GM23248 (cell line): ENCODE results near the gene DCHS2. TPM values are rescaled to one million over a fixed set of nuclear protein-coding genes. Genes with fewer than 3 reads are reported as not detected.
"Not testable (repeated sequence)": the region's sequence is repeated elsewhere in the genome, so short reads cannot be mapped to it uniquely, and the experiment has no call there.

ENCODE experiments used
- DNase-seq: peaks from one replicate; pipeline ENCODE4 v3.0.0-alpha.2; 2015
- H2AFZ ChIP-seq: fragments of 200-600 bp; sonication (generic); 2 replicates; pipeline ENCODE4 v1.6.1; 2016; ENCODE audit warnings: antibody characterized with exemption
- H3F3A ChIP-seq: fragments of 200-600 bp; sonication (generic); 2 replicates; pipeline ENCODE4 v1.6.1; 2016; ENCODE audit warnings: mild to moderate bottlenecking, antibody characterized with exemption, mixed run types; ENCODE audit not compliant: insufficient read depth
- H3K27ac ChIP-seq: fragments of 200-600 bp; sonication (generic); 2 replicates; pipeline ENCODE4 v1.5.1; 2016; ENCODE audit warnings: mild to moderate bottlenecking
- H3K27me3 ChIP-seq: fragments of 200-600 bp; sonication (generic); replicated peaks from 2 replicates; pipeline ENCODE4 v1.6.1; 2016; ENCODE audit warnings: mild to moderate bottlenecking; ENCODE audit not compliant: insufficient read depth
- H3K36me3 ChIP-seq: fragments of 200-600 bp; sonication (generic); 2 replicates; pipeline ENCODE4 v1.6.1; 2016; ENCODE audit warnings: low read depth, mild to moderate bottlenecking
- H3K4me1 ChIP-seq: fragments of 200-600 bp; sonication (generic); 2 replicates; pipeline ENCODE4 v1.6.1; 2016; ENCODE audit warnings: mild to moderate bottlenecking; ENCODE audit not compliant: insufficient read depth
- H3K4me2 ChIP-seq: fragments of 200-600 bp; sonication (generic); one replicate; pipeline ENCODE4 v1.6.1; 2016; ENCODE audit warnings: mild to moderate bottlenecking; ENCODE audit not compliant: unreplicated experiment
- H3K4me3 ChIP-seq: fragments of 200-600 bp; sonication (generic); 2 replicates; pipeline ENCODE4 v1.5.1; 2016; ENCODE audit warnings: mild to moderate bottlenecking
- H3K79me2 ChIP-seq: fragments of 200-600 bp; sonication (generic); 2 replicates; pipeline ENCODE4 v1.6.1; 2016; ENCODE audit warnings: mild to moderate bottlenecking; ENCODE audit not compliant: insufficient read depth
- H3K9ac ChIP-seq: fragments of 200-600 bp; sonication (generic); 2 replicates; pipeline ENCODE4 v1.6.1; 2016; ENCODE audit warnings: mild to moderate bottlenecking
- H3K9me2 ChIP-seq: fragments of 200-600 bp; sonication (generic); 2 replicates; pipeline ENCODE4 v1.6.1; 2016; ENCODE audit warnings: mixed run types, mild to moderate bottlenecking, moderate library complexity; ENCODE audit not compliant: insufficient read depth
- H3K9me3 ChIP-seq: fragments of 200-600 bp; sonication (generic); one replicate; pipeline ENCODE4 v1.6.1; 2017; ENCODE audit warnings: low read depth
- H4K20me1 ChIP-seq: fragments of 200-600 bp; sonication (generic); 2 replicates; pipeline ENCODE4 v1.6.0; 2016; ENCODE audit not compliant: insufficient read depth
- EZH2 ChIP-seq: fragments of 200-600 bp; sonication (generic); IDR thresholded peaks from 2 replicates; pipeline ENCODE4 v1.6.1; 2018; ENCODE audit warnings: antibody characterized with exemption, mild to moderate bottlenecking; ENCODE audit not compliant: insufficient read depth, poor library complexity, severe bottlenecking
- EZH2phosphoT487 ChIP-seq: fragments of 200-600 bp; sonication (generic); IDR thresholded peaks from 2 replicates; pipeline ENCODE4 v1.6.1; 2018; ENCODE audit warnings: antibody characterized with exemption, moderate library complexity, mild to moderate bottlenecking, low read depth; ENCODE audit not compliant: insufficient read depth
- WGBS, 2 experiments: methylation state at CpG; one replicate each; pipeline ENCODE4 v1.1.6; 2015 to 2017; ENCODE audit warnings: low lambda C conversion rate in 2 of 2, low coverage in 1 of 2; ENCODE audit errors: missing lambda C conversion rate in 2 of 2; 5-methylcytosine and 5-hydroxymethylcytosine counted together
- in situ Hi-C: fragments of 300-500 bp; cut with MboI; formaldehyde crosslinking; loops from 2 replicates; pipeline ENCODE4 v1.15.0; 2020
- polyA plus RNA-seq: library from polyadenylated mRNA; unstranded; fragments of >200 nt; fragmentation: Nextera tagmentation; extraction: Ambion mirVana; gene quantifications from 2 replicates; pipeline ENCODE4 v1.2.1, GENCODE V29; 2016
- total RNA-seq: library from RNA; depleted of rRNA; stranded (reverse); fragments of >200 nt; shearing (Covaris generic); gene quantifications from 2 replicates; pipeline ENCODE4 v1.2.3, GENCODE V29; 2014

The DCHS2 gene
- total and polyA plus RNA-seq, 2 experiments from 2014 or later, result not detected

- Histone ChIP-seq H4K20me1 (no peaks in the 10 kb centered on the region), H3K27me3 (no peaks in the 10 kb centered on the region), H2AFZ (no peak overlapping the region), H3K9me2 (no peaks in the 10 kb centered on the region), H3K4me2 (no peak overlapping the region), H3K4me1 (no peaks in the 10 kb centered on the region), H3K79me2 (no peaks in the 10 kb centered on the region), H3K4me3 (no peak overlapping the region), H3K27ac (no peak overlapping the region), H3K36me3 (no peaks in the 10 kb centered on the region; the same call in 1 of the 2 replicates), H3K9ac (no peak overlapping the region), H3K9me3 (no peaks in the 10 kb centered on the region), H3F3A (no peaks in the 10 kb centered on the region)
- TF ChIP-seq EZH2 (no peak), EZH2phosphoT487 (no peak)
- in situ Hi-C loops, result no loop called here
- no peak for DNase-seq
These were observed 273.5 kb downstream of the DCHS2 start for GRCh38 chr4:154218051-154218450.

GRCh38 chr4:154217384-154217783, 274.2 kb downstream of the DCHS2 start:
- WGBS, 2 experiments, result 90 to 91% methylated on average over 13 of the region's 13 CpGs
- H3K4me1 ChIP-seq, H4K20me1 ChIP-seq, H3K4me2 ChIP-seq, H3K36me3 ChIP-seq, H3K9ac ChIP-seq, H3K9me2 ChIP-seq, in situ Hi-C loops, H3K27me3 ChIP-seq, H3K9me3 ChIP-seq, H2AFZ ChIP-seq, H3K27ac ChIP-seq, H3K4me3 ChIP-seq, H3F3A ChIP-seq, H3K79me2 ChIP-seq, DNase-seq: not testable (repeated sequence)

GRCh38 chr4:154211506-154211905, 280.1 kb downstream of the DCHS2 start:
- Histone ChIP-seq H3K9me2 (no peaks in the 10 kb centered on the region), H3K9me3 (no peaks in the 10 kb centered on the region), H3K9ac (no peak overlapping the region), H4K20me1 (no peaks in the 10 kb centered on the region), H3K4me2 (no peak overlapping the region), H3K36me3 (no peaks in the 10 kb centered on the region), H3K27me3 (no peaks in the 10 kb centered on the region), H3K4me1 (no peaks in the 10 kb centered on the region), H3K27ac (no peak overlapping the region), H3K4me3 (no peak overlapping the region), H3K79me2 (no peaks in the 10 kb centered on the region), H2AFZ (no peak overlapping the region), H3F3A (no peaks in the 10 kb centered on the region)
- WGBS, 2 experiments, result 78 to 90% methylated on average over 1 of the region's 1 CpG
- in situ Hi-C loops, result no loop called here
- no peak for TF ChIP-seq EZH2phosphoT487
- TF ChIP-seq EZH2, result no peak
- no peak for DNase-seq

GRCh38 chr4:154208424-154208823, 283.2 kb downstream of the DCHS2 start:
- Histone ChIP-seq H3K4me3 (no peak overlapping the region), H3K9me3 (no peaks in the 10 kb centered on the region), H3K27ac (no peak overlapping the region), H3K36me3 (no peaks in the 10 kb centered on the region), H3F3A (no peaks in the 10 kb centered on the region), H3K27me3 (no peaks in the 10 kb centered on the region), H3K4me1 (no peaks in the 10 kb centered on the region), H3K9ac (no peak overlapping the region), H2AFZ (no peak overlapping the region), H3K79me2 (no peaks in the 10 kb centered on the region), H3K9me2 (no peaks in the 10 kb centered on the region), H4K20me1 (no peaks in the 10 kb centered on the region), H3K4me2 (no peak overlapping the region)
- no peak for TF ChIP-seq EZH2phosphoT487
- TF ChIP-seq EZH2, result no peak
- in situ Hi-C loops, result no loop called here
- WGBS, 2 experiments, result 58 to 63% methylated on average over 5 of the region's 5 CpGs
- DNase-seq, result peak; percentile 47

- Histone ChIP-seq H3K4me3 (no peak overlapping the region), H4K20me1 (no peaks in the 10 kb centered on the region), H2AFZ (no peak overlapping the region), H3K36me3 (no peaks in the 10 kb centered on the region), H3K9me3 (no peaks in the 10 kb centered on the region), H3F3A (no peaks in the 10 kb centered on the region), H3K4me1 (no peaks in the 10 kb centered on the region), H3K9ac (no peak overlapping the region), H3K4me2 (no peak overlapping the region), H3K27ac (no peak overlapping the region), H3K27me3 (no peaks in the 10 kb centered on the region), H3K9me2 (no peaks in the 10 kb centered on the region), H3K79me2 (no peaks in the 10 kb centered on the region)
- TF ChIP-seq EZH2, result no peak
- TF ChIP-seq EZH2phosphoT487, result no peak
- DNase-seq, result peak; percentile 9
- in situ Hi-C loops, result no loop called here
- WGBS, 2 experiments, result 62 to 75% methylated on average over 3 of the region's 3 CpGs
These were observed 286.1 kb downstream of the DCHS2 start for GRCh38 chr4:154205471-154205870.
